GM21526 (cell line): ENCODE results near the gene GPC1.

ENCODE experiments used
- ATAC-seq: cut with Tn5 transposase; IDR thresholded peaks from one replicate; pipeline ENCODE4 v1.9.1; 2021; ENCODE audit warnings: moderate library complexity; ENCODE audit not compliant: unreplicated experiment, low FRiP score

The GPC1 gene

GRCh38 chr2:240411261-240412160, 24.0 kb upstream of the GPC1 start:
- ATAC-seq = no peak

- no peak for ATAC-seq
These were observed 23.1 kb upstream of the GPC1 start for GRCh38 chr2:240412211-240412861.

- no peak for ATAC-seq
These were observed 22.3 kb upstream of the GPC1 start for GRCh38 chr2:240412975-240413812.

- no peak for ATAC-seq
These were observed 21.5 kb upstream of the GPC1 start for GRCh38 chr2:240413813-240414429.

GRCh38 chr2:240416821-240417220, 18.6 kb upstream of the GPC1 start:
- ATAC-seq = no peak

GRCh38 chr2:240418311-240418710, 17.2 kb upstream of the GPC1 start:
- no peak for ATAC-seq

- no peak for ATAC-seq
These were observed 16.2 kb upstream of the GPC1 start for GRCh38 chr2:240419271-240419670.

- ATAC-seq = no peak
These were observed 15.7 kb upstream of the GPC1 start for GRCh38 chr2:240419723-240420122.

- ATAC-seq = no peak
These were observed 15.0 kb upstream of the GPC1 start for GRCh38 chr2:240420206-240421104.

- no peak for ATAC-seq
These were observed 14.1 kb upstream of the GPC1 start for GRCh38 chr2:240421381-240421780.

GRCh38 chr2:240422658-240423329, 12.7 kb upstream of the GPC1 start:
- ATAC-seq = no peak

GRCh38 chr2:240423788-240424191, 11.7 kb upstream of the GPC1 start:
- no peak for ATAC-seq

- no peak for ATAC-seq
These were observed 10.9 kb upstream of the GPC1 start for GRCh38 chr2:240424341-240425235.

- no peak for ATAC-seq
These were observed 10.2 kb upstream of the GPC1 start for GRCh38 chr2:240425236-240425615.

- ATAC-seq = no peak
These were observed 9.8 kb upstream of the GPC1 start for GRCh38 chr2:240425697-240426096.

- no peak for ATAC-seq
These were observed 8.4 kb upstream of the GPC1 start for GRCh38 chr2:240426845-240427721.

GRCh38 chr2:240427729-240428128, 7.7 kb upstream of the GPC1 start:
- no peak for ATAC-seq
